Activated naive CD4-positive, alpha-beta T cell treated with anti-CD3 and anti-CD28 coated beads, Interleukin-2, amount 10 ng/mL, durations not matched to agents 7 days and 5 days (primary cell): ENCODE results near the gene CDV3.
"Not testable (repeated sequence)": the region's sequence is repeated elsewhere in the genome, so short reads cannot be mapped to it uniquely, and the experiment has no call there.

Experiments
- CTCF ChIA-PET: fragments of 350-600 bp; sonication (Branson Sonifier 250); formaldehyde crosslinking; loops from one replicate; lab custom pipeline; 2021; ENCODE audit warnings: antibody characterized with exemption; lab: Charles Lee
- DNase-seq: peaks from one replicate; pipeline ENCODE4 v3.0.0-alpha.2; 2020
- H3K27ac Mint-ChIP-seq: one replicate; pipeline ENCODE4 v1.8.0; 2021; ENCODE audit warnings: mild to moderate bottlenecking, moderate library complexity, mixed read lengths
- H3K27me3 Mint-ChIP-seq: one replicate; pipeline ENCODE4 v1.8.0; 2021; ENCODE audit warnings: mild to moderate bottlenecking, mixed read lengths
- H3K36me3 Mint-ChIP-seq: one replicate; pipeline ENCODE4 v1.8.0; 2021; ENCODE audit warnings: mixed read lengths
- H3K4me1 Mint-ChIP-seq: one replicate; pipeline ENCODE4 v1.8.0; 2021; ENCODE audit warnings: mixed read lengths
- H3K4me3 Mint-ChIP-seq: one replicate; pipeline ENCODE4 v1.8.0; 2021; ENCODE audit warnings: mild to moderate bottlenecking, moderate library complexity, mixed read lengths
- H3K9me3 Mint-ChIP-seq: one replicate; pipeline ENCODE4 v1.8.0; 2021; ENCODE audit warnings: mixed read lengths

CDV3 gene, protein sequence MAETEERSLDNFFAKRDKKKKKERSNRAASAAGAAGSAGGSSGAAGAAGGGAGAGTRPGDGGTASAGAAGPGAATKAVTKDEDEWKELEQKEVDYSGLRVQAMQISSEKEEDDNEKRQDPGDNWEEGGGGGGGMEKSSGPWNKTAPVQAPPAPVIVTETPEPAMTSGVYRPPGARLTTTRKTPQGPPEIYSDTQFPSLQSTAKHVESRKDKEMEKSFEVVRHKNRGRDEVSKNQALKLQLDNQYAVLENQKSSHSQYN

DNA sequence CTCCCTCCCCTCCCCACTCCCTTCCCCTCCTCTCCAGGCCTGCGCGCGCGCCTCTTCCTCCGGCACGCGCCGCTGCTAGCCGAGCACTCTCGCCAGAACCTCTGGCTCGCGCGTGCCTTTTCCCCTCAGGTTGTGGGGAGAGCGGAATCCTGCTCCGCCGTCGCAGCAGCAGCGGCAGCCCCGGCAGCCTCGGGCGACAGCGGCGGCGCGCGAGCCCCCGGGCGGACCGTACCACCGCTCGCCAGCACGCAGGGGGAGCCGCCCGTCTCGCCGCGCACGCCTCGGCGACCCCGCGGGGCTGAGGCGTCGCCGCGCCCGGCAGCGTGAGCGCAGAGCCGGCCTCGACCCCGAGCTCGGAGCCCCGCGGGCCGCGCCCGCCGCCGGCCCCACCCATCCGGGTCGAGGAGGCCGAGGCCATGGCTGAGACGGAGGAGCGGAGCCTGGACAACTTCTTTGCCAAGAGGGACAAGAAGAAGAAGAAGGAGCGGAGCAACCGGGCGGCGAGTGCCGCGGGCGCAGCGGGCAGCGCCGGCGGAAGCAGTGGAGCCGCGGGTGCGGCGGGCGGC, at the start of gene CDV3:
Gene CDV3, plus strand, starts transcription at position 58 of the 566 bp plus-strand sequence. Its CDS starts 359 bp downstream, at position 417.
- peak within 1 kb of the TSS; percentile 88 for H3K4me3 Mint-ChIP-seq
- peaks cover 41% of the 10 kb centered on the region for H3K36me3 Mint-ChIP-seq
- CTCF ChIA-PET: interaction anchor here (0.7 to 7.1 kb wide), 5 partner anchors 64 to 847 kb away, joined by 3 to 84 read pairs (median 6); no protein-coding TSS in a partner anchor
- no peaks in the 10 kb centered on the region for H3K9me3 Mint-ChIP-seq
- H3K4me1 Mint-ChIP-seq: peaks cover 60% of the 10 kb centered on the region
- H3K27ac Mint-ChIP-seq: peak within 1 kb of the TSS; percentile 99
- no peak for DNase-seq
- no peaks in the 10 kb centered on the region for H3K27me3 Mint-ChIP-seq

DNA sequence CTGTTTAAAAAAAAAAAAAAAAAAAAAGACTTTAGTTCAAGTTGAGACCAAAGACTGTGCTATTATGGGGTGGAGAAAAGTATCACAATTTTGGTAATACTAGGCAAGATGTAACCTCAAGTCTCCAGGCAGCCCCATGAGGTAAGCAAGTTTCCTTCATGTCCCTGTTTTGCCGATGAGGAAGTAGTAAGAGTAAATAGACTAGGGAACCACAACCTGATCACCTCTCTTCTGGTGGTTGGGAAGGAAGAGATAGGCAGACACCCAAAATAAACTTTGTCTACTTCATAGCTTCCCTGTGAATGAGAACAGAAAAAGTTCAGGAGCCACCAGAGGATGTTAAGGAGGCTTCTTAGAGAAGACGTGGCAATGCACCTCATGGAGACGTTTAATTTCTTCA, 49.7 kb upstream of the CDV3 start:
- H3K27ac Mint-ChIP-seq, H3K36me3 Mint-ChIP-seq, H3K4me3 Mint-ChIP-seq, H3K27me3 Mint-ChIP-seq, H3K4me1 Mint-ChIP-seq, DNase-seq, H3K9me3 Mint-ChIP-seq, CTCF ChIA-PET: not testable (repeated sequence)

DNA sequence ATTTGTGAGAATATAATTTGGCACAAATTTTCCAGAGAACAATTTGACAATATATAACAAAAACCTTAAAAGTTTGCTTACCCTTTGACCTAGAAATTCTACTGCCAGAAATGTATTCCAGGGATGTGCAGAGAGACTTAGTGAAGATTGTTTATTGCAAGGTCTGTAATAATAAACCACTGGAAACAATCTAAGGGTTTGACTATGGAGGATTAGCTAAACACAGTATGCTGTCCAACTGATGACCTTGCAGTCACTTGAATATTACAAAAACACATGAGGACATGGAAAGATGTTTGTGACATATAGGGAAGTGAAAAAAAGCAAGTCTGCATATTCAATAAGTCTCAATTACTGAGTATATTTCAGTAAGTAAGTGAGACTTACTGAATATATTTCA, 48.1 kb upstream of the CDV3 start:
- H3K9me3 Mint-ChIP-seq: peaks cover 2% of the 10 kb centered on the region
- no peak overlapping the region for H3K27ac Mint-ChIP-seq
- H3K4me3 Mint-ChIP-seq: no peak overlapping the region
- H3K27me3 Mint-ChIP-seq: peaks cover 7% of the 10 kb centered on the region
- no peaks in the 10 kb centered on the region for H3K36me3 Mint-ChIP-seq
- no peaks in the 10 kb centered on the region for H3K4me1 Mint-ChIP-seq
- CTCF ChIA-PET: interaction anchor here (0.7 kb wide), 2 partner anchors 8 to 256 kb away, joined by 3 read pairs; no protein-coding TSS in a partner anchor
- no peak for DNase-seq

DNA sequence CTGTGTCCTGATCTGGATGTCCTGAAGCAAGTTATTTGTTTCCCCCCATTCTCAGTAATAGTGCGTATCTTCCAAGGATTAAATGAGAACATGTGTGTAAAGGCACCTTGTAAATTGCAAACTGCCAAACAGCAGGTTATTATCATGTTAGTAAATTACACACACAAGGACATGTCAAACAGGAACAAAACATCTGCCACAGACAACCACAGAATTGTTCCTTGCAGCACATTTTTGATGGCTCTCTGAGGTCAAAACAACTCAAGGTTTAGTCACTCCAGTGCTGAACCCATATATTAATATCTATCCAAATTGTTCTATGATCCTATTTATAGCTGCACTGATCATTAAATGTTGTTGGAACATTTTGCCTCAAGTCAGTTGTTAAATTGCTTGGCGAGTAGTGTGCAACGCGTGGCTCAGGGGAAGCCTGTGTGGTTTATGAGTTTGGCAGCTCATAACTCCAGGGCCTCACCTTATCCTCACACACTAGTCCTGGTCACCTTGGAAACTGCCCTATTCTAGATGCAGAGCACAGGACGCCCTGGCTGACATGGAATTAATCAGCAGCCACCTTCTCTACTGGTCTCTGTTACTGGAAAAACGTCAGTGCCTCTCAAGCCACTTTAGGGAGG, 46.3 kb upstream of the CDV3 start:
- Mint-ChIP-seq H3K9me3 (peaks cover 2% of the 10 kb centered on the region), H3K4me1 (no peaks in the 10 kb centered on the region), H3K4me3 (no peak overlapping the region), H3K27ac (no peak overlapping the region), H3K27me3 (peaks cover 7% of the 10 kb centered on the region), H3K36me3 (no peaks in the 10 kb centered on the region)
- CTCF ChIA-PET: no interaction called here
- DNase-seq: no peak

DNA sequence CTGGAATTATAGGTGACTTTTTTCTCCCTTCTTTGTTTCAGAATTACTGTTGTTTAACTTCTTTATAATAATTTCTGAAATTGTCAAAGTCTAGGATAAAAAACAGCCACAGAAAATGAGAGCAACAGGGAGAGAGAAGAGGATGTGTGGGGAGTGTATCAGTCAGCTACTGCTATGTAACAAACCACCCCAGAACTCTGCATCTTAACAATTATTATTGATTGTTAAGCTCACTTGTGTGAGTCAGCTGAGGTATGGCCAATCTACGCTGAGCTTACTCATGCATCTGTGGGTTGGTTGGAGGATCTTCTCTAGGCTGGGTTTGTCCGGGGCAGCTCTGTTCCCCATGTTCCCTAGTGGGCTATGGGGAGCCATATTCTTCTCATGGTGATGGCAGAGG, 43.7 kb upstream of the CDV3 start:
- peaks cover 2% of the 10 kb centered on the region for H3K9me3 Mint-ChIP-seq
- no peak overlapping the region for H3K27ac Mint-ChIP-seq
- DNase-seq: no peak
- CTCF ChIA-PET: interaction anchor here (1.5 kb wide), 1 partner anchor 41 kb away, joined by 5 read pairs; no protein-coding TSS in a partner anchor
- no peaks in the 10 kb centered on the region for H3K36me3 Mint-ChIP-seq
- no peaks in the 10 kb centered on the region for H3K4me1 Mint-ChIP-seq
- H3K27me3 Mint-ChIP-seq: peaks cover 7% of the 10 kb centered on the region
- no peak overlapping the region for H3K4me3 Mint-ChIP-seq

DNA sequence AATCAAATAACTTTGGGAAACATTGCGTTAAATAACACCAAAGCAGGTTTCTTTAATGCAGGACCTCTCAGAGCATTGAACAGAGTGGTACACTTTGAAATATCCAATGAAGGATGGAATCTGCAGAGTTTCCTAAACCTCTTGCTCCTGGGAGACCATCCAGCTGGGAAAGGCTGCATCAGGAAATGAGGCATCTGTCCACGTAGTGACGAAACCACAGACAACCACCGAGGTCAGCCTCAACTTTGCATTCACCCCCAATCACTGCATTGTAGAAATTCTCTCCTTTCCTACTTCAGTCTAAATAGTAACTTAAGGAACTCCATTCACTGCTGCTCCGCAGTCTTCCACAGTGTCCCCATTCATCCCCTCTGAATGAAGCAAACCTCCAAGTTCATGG, 41.5 kb upstream of the CDV3 start:
- no peak for DNase-seq
- Mint-ChIP-seq H3K9me3 (peaks cover 2% of the 10 kb centered on the region), H3K27ac (no peak overlapping the region), H3K36me3 (no peaks in the 10 kb centered on the region), H3K4me1 (no peaks in the 10 kb centered on the region), H3K4me3 (no peak overlapping the region), H3K27me3 (peaks cover 14% of the 10 kb centered on the region)
- CTCF ChIA-PET: no interaction called here

DNA sequence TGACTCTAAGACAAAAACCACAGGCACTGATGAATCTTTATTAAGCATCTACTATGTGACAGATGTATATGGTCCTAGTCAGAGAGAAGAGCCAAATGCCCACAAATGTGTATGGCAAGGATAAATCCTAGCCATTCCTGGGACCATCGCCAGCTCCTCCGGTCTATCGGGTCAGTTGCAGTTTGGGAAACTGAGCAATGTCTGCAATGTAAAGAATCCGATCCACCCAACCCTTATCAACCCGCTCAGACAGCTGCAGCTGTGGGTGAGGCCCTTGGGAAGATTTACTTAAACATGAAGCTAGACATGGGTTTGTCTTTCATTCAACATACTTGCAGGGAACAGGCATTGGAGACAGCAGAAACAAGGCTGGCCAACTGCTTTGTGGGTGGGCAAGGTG, 40.5 kb upstream of the CDV3 start:
- DNase-seq: no peak
- no peak overlapping the region for H3K27ac Mint-ChIP-seq
- no peaks in the 10 kb centered on the region for H3K36me3 Mint-ChIP-seq
- no peak overlapping the region for H3K4me3 Mint-ChIP-seq
- CTCF ChIA-PET: no interaction called here
- H3K27me3 Mint-ChIP-seq: peaks cover 10% of the 10 kb centered on the region
- no peaks in the 10 kb centered on the region for H3K4me1 Mint-ChIP-seq
- peaks cover 2% of the 10 kb centered on the region for H3K9me3 Mint-ChIP-seq

DNA sequence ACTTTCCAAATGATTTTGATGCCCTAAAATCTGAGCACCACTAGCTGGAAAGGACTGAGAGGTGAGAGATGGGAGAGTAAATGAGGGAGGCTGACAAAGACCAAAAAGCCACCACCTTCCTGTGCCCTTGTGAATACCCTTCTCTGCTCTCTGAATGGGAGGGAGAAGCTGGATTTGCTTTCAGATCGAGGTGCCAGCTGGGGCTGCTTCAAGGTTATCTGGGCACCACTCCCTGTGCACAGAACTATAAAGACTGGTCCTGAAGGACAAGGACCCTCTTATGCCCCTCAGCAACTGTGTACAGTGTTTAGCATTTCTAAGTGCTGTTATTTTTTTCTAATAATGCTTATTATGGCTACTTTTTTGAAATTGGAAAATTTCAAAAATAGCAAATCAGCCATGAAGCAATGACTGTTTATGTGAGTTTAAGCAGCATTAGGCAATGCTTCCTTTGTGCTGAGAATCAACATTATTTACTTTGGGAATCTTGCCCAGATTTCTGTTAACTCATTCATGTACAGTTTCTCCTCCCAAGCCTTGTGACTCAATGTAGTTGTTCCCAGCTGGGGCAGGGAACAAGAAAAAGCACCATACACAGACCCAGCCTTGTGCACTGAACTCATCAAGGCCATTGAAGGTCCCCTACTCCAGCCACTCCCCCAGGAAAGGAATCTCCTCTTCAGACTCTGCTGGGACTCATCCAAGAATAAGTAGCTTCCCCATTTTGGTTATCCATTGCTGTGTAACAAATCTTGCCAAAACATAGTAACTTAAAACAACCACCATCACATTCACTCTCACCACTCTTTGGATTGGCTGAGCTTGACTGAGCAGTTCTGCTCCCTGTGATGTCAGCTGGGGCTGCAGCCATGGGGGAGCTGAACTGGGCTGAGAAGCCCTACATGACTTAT, 37.3 kb upstream of the CDV3 start:
- Mint-ChIP-seq H3K36me3 (no peaks in the 10 kb centered on the region), H3K4me1 (no peaks in the 10 kb centered on the region), H3K27ac (no peak overlapping the region), H3K27me3 (peaks cover 11% of the 10 kb centered on the region), H3K4me3 (no peak overlapping the region), H3K9me3 (peaks cover 2% of the 10 kb centered on the region)
- CTCF ChIA-PET: no interaction called here
- no peak for DNase-seq

DNA sequence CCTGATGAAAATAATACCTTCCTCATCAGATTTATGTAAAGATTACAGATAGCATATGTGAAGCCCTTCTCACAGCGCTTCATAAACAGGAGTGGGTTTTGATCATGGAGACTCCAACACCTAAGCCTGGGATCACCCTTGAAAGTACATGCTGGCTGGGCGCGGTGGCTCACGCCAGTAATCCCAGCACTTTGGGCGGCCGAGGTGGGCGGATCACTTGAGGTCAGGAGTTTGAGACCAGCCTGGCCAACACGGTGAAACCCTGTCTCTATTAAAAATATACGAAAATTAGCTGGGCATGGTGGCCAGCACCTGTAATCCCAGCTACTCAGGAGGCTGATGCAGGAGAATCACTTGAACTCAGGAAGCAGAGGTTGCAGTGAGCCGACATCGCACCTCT, 36.4 kb upstream of the CDV3 start:
- CTCF ChIA-PET, H3K27ac Mint-ChIP-seq, H3K4me1 Mint-ChIP-seq, H3K9me3 Mint-ChIP-seq, DNase-seq, H3K36me3 Mint-ChIP-seq, H3K4me3 Mint-ChIP-seq: not testable (repeated sequence)
- peaks cover 11% of the 10 kb centered on the region for H3K27me3 Mint-ChIP-seq

DNA sequence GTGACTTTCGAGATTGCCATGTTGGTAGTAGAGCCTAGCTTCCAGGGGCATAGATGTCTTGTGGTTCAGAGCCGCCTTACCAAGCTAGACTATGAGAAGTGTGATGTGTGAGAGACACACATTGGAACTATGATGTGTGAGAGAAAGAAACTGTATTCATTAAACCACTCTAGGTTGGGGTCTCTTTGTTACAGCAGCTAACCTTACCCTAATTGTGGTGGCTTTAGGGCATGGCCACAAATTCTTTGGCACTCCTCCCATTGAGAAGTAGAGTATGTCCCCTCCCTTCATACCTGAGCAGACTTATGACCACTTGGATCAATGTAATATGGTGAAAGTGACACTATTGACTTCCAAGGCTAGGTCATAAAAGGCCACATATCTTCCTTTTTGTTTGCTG, 35.3 kb upstream of the CDV3 start:
- Mint-ChIP-seq H3K4me1 (no peaks in the 10 kb centered on the region), H3K27ac (no peak overlapping the region), H3K27me3 (peaks cover 11% of the 10 kb centered on the region), H3K4me3 (no peak overlapping the region), H3K36me3 (no peaks in the 10 kb centered on the region), H3K9me3 (peaks cover 2% of the 10 kb centered on the region)
- CTCF ChIA-PET: no interaction called here
- DNase-seq: no peak

DNA sequence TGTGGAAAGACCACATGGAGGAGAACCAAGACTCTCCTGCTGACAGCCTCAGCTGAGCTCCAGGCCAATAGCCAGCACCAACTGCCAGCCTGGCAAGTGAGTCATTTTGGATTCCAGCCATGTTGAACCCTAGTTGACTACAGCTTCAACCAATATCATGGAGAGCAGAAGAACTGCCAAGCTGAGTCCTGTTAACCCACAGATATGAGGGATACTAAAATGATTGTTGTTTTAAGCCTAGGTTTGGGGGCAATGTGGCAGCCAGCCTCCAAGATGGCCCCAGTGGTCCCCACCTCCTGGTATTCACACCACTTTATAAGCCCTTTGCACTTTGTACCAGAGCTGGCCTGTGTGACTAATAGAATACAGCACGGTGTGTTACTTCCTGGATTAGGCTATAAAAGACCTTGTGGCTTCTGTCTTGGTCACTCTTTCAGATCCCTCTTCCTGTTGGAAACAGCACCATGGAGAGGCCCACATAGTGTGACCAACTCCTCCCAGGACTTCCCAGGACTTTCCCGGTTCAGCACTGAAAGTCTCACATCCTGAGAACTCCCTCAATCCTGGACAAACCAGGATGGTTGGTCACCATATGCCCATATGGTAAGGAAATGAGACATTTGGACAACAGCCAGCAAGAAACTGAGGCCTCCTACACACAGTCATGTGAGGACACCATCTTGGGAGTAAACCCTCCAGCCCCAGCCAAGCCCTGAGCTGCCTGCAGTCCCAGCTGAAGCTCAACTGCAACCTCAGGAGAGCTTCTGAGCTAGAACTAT, 32.4 kb upstream of the CDV3 start:
- Mint-ChIP-seq H3K36me3 (no peaks in the 10 kb centered on the region), H3K4me1 (no peaks in the 10 kb centered on the region), H3K27me3 (peaks cover 9% of the 10 kb centered on the region), H3K9me3 (peaks cover 2% of the 10 kb centered on the region), H3K4me3 (no peak overlapping the region), H3K27ac (no peak overlapping the region)
- CTCF ChIA-PET: no interaction called here
- no peak for DNase-seq

DNA sequence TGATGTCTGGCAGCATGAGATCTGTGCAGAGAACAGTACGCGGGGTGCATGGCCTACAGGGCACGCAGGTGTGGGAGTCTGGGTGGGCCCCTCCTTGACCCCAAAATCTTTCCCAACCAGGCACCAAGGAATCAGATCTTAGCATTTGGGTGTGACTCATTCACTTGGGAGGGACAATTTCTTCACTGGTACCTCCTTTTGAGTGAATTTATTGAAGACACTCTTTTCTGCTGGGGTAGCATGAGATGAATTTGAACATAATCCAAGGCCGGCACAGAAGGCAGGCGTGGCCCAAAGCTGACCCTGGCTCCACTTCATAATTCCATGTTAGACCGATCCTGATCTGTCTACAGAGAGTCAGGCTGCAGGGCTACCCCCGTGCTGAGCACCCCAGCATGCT, 30.6 kb upstream of the CDV3 start:
- CTCF ChIA-PET: no interaction called here
- peaks cover 2% of the 10 kb centered on the region for H3K9me3 Mint-ChIP-seq
- peaks cover 4% of the 10 kb centered on the region for H3K27me3 Mint-ChIP-seq
- no peak overlapping the region for H3K27ac Mint-ChIP-seq
- DNase-seq: no peak
- H3K4me1 Mint-ChIP-seq: no peaks in the 10 kb centered on the region
- H3K4me3 Mint-ChIP-seq: no peak overlapping the region
- no peaks in the 10 kb centered on the region for H3K36me3 Mint-ChIP-seq

DNA sequence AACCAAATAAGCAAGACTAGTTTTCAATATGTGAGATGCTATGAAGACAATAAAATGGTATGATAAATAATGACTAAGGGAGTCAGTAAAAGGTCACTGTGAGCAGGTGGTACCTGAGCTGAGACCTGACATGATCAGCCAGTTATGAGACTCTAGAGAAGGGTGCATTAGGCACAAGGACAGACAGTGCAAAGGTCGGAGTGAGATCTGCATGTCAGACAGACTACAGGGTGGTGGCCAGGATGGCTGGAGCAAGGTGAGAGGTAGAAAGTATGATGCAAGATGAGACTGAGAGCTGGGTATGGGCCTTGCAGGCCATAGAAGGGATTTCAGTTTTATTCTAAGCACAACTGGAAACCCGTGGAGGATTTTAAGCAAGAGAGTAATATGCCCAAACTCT, 28.5 kb upstream of the CDV3 start:
- H3K4me3 Mint-ChIP-seq, H3K36me3 Mint-ChIP-seq, DNase-seq, H3K4me1 Mint-ChIP-seq, H3K9me3 Mint-ChIP-seq, CTCF ChIA-PET, H3K27ac Mint-ChIP-seq, H3K27me3 Mint-ChIP-seq: not testable (repeated sequence)
